Right lobe of liver (tissue), 6 donors: ENCODE results near the gene TDP1. TPM values are rescaled to one million over a fixed set of nuclear protein-coding genes. Genes with fewer than 3 reads are reported as not detected.

Experiments used
- ATAC-seq, 4 donors: fragments of 200-7000 bp; cut with Tn5 transposase; one replicate each; pipeline ENCODE4 v1.9.1; 2020; ENCODE audit warnings: mild to moderate bottlenecking in 4 of 4, moderate library complexity in 4 of 4
- DNase-seq, 3 donors: peaks; one replicate each; pipeline ENCODE4 v3.0.0-alpha.2; 2020
- H3K27ac ChIP-seq, 3 donors: fragments of 200-600 bp; one replicate each; pipeline ENCODE4 v1.8.0; 2022
- H3K27me3 ChIP-seq, 2 donors: fragments of 200-600 bp; one replicate each; pipeline ENCODE4 v1.8.0; 2022
- H3K36me3 ChIP-seq, 4 donors: fragments of 200-600 bp; sonication (generic) in 1 of 4; one replicate each; pipeline versions ENCODE4 v1.5.1 to v1.8.0; 2017 to 2022; ENCODE audit warnings: control low read depth in 1 of 4
- H3K4me1 ChIP-seq, 4 donors: fragments of 200-600 bp; sonication (generic) in 1 of 4; one replicate each; pipeline versions ENCODE4 v1.5.1 to v1.8.0; 2017 to 2022; ENCODE audit warnings: control low read depth in 1 of 4
- H3K4me3 ChIP-seq, 3 donors: fragments of 200-600 bp; one replicate each; pipeline ENCODE4 v1.8.0; 2022
- H3K9me3 ChIP-seq, 4 donors: fragments of 200-600 bp; sonication (generic) in 1 of 4; one replicate each; pipeline versions ENCODE4 v1.5.1 to v1.8.0; 2017 to 2022; ENCODE audit warnings: control low read depth in 1 of 4
- CTCF ChIP-seq, 4 donors: fragments of 200-600 bp in 3 of 4; fragments of 450-650 bp in 1 of 4; IDR thresholded peaks; one replicate each; pipeline versions ENCODE4 v1.5.1 to v1.8.0; 2016 to 2022; ENCODE audit warnings: antibody characterized with exemption in 4 of 4, mild to moderate bottlenecking in 2 of 4
- POLR2A ChIP-seq: fragments of 450-650 bp; IDR thresholded peaks from one replicate; pipeline ENCODE4 v1.6.1; 2017; ENCODE audit warnings: antibody characterized with exemption, mild to moderate bottlenecking
- WGBS: methylation state at CpG from one replicate; pipeline ENCODE4 v1.1.6; 2018; ENCODE audit warnings: low coverage, low lambda C conversion rate; ENCODE audit not compliant: insufficient coverage; ENCODE audit errors: missing lambda C conversion rate; 5-methylcytosine and 5-hydroxymethylcytosine counted together
- intact Hi-C, 2 donors: fragments of 100-400 bp; cut with DNase I; formaldehyde crosslinking; loops; one replicate each; pipeline versions ENCODE4 v1.11.2 to v1.14.1; 2022
- total RNA-seq, 6 experiments: library from RNA; depleted of rRNA in 2 of 6; stranded (reverse); fragments of >200 nt in 2 of 6; fragmentation: NEBNext Ultra II Directional in 3 of 6; extraction: Animal tissue kit (Norgen Biotek cat#: 25700) in 3 of 6; gene quantifications; one replicate each; pipeline versions ENCODE4 v1.1.0 to v1.2.4, GENCODE V29; 2016 to 2023
- donor health status: DM: no; HTN: yes; CAD: no.
- donor health status: DM: no; HTN: no; CAD: no.
- donor health status: DM: no; HTN: no; CAD: no.
- donor health status: DM: no; HTN: yes; CAD: no.
- donor health status: DM: no; HTN: yes; CAD: no.

TDP1 gene
- total RNA-seq, 6 experiments from 2014 or later: 4.9 to 7.1 (median 6.6) TPM

- Histone ChIP-seq H3K4me1 (peaks cover 0 to 5% (median 2%) of the 10 kb centered on the region in 4 donors), H3K27ac (no peak overlapping the region), H3K27me3 (no peaks in the 10 kb centered on the region), H3K36me3 (no peaks in the 10 kb centered on the region), H3K4me3 (no peak overlapping the region), H3K9me3 (no peaks in the 10 kb centered on the region)
- no peak for TF ChIP-seq POLR2A
- TF ChIP-seq CTCF (IDR thresholded peaks at IDR 0.05): no peak
- WGBS: 89% methylated on average over 12 of the region's 13 CpGs
- ATAC-seq (no peak), DNase-seq (no peak)
- intact Hi-C loops: no loop called here
Measured at GRCh38 chr14:89927186-89927865, 28.4 kb upstream of the TDP1 start.

GRCh38 chr14:89933002-89933401 is 22.7 kb upstream of the TDP1 start:
- no peak overlapping the region for H3K27ac ChIP-seq
- TF ChIP-seq POLR2A (no peak), CTCF (IDR thresholded peaks at IDR 0.05) (no peak)
- H3K4me1 ChIP-seq: no peaks in the 10 kb centered on the region
- 65% methylated on average over 6 of the region's 6 CpGs for WGBS
- no peaks in the 10 kb centered on the region for H3K27me3 ChIP-seq
- ATAC-seq (no peak), DNase-seq (no peak)
- H3K9me3 ChIP-seq: no peaks in the 10 kb centered on the region
- no peak overlapping the region for H3K4me3 ChIP-seq
- H3K36me3 ChIP-seq: no peaks in the 10 kb centered on the region
- intact Hi-C loops: no loop called here

GRCh38 chr14:89936654-89937185 is 19.0 kb upstream of the TDP1 start:
- no peak for DNase-seq
- WGBS: 55% methylated on average over 3 of the region's 3 CpGs
- H3K4me1 ChIP-seq: no peaks in the 10 kb centered on the region
- ATAC-seq: no peak
- H3K27me3 ChIP-seq: no peaks in the 10 kb centered on the region
- H3K27ac ChIP-seq: no peak overlapping the region
- no peaks in the 10 kb centered on the region for H3K9me3 ChIP-seq
- no peak overlapping the region for H3K4me3 ChIP-seq
- peak in 1 of 4 donors; percentile 6 for TF ChIP-seq CTCF (IDR thresholded peaks at IDR 0.05)
- no peak for TF ChIP-seq POLR2A
- intact Hi-C loops: no loop called here
- H3K36me3 ChIP-seq: no peaks in the 10 kb centered on the region

GRCh38 chr14:89941830-89942377 is 13.8 kb upstream of the TDP1 start:
- Histone ChIP-seq H3K4me3 (no peak overlapping the region), H3K27ac (no peak overlapping the region), H3K27me3 (no peaks in the 10 kb centered on the region), H3K36me3 (no peaks in the 10 kb centered on the region), H3K4me1 (peaks cover 0 to 5% (median 0%) of the 10 kb centered on the region in 4 donors), H3K9me3 (no peaks in the 10 kb centered on the region)
- no peak for TF ChIP-seq POLR2A
- TF ChIP-seq CTCF (IDR thresholded peaks at IDR 0.05): no peak
- 85% methylated on average over 2 of the region's 2 CpGs for WGBS
- intact Hi-C loops: no loop called here
- DNase-seq: no peak
- no peak for ATAC-seq
